IMR-90 (cell line): ENCODE results near the gene NOS1AP.

Experiments used
- FOS ChIP-seq: fragments of 150-350 bp; IDR thresholded peaks from 2 replicates; pipeline ENCODE4 v1.6.1; 2016; ENCODE audit warnings: low read depth, low read length
- POLR2A ChIP-seq: IDR thresholded peaks from 2 replicates; pipeline ENCODE4 v1.6.1; 2012; ENCODE audit warnings: mild to moderate bottlenecking, low read depth, low read length
- SMC3 ChIP-seq: fragments of 150-350 bp; IDR thresholded peaks from 2 replicates; pipeline ENCODE4 v1.6.1; 2016; ENCODE audit warnings: low read depth, mild to moderate bottlenecking, antibody characterized with exemption, low read length, moderate library complexity
- TF ChIP-seq, protein P1 (sequence below): conservative IDR thresholded peaks from 2 replicates; pipeline ENCODE4 v1.5.1; 2012; ENCODE audit warnings: mild to moderate bottlenecking, low read depth, low read length, improper control_type of control experiment
- TF ChIP-seq, protein P2 (sequence below): fragments of 150-350 bp; IDR thresholded peaks from 2 replicates; pipeline ENCODE4 v1.6.1; 2017; ENCODE audit warnings: mild to moderate bottlenecking, antibody characterized with exemption, low read length, low read depth

DNA sequence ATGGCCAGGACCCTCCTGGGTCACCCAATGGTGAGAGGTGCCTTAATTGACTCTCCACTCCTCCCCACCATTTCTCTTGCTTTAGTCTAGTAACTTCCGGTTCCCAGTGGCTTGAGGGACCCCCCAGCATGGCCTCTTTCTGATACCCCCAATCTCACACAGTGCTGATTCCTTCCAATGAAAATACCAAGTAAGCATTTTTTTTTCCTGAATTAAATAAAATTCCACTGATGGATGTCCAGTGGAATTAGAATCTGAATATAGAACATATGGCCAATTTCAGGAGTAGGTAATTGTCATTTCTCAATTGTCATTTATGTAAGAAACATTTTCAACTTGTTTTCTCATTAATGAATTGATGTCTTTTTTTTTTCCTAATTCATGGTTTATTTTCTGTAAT lies 9.5 kb downstream of the NOS1AP start:
- TF ChIP-seq, protein P1, sequence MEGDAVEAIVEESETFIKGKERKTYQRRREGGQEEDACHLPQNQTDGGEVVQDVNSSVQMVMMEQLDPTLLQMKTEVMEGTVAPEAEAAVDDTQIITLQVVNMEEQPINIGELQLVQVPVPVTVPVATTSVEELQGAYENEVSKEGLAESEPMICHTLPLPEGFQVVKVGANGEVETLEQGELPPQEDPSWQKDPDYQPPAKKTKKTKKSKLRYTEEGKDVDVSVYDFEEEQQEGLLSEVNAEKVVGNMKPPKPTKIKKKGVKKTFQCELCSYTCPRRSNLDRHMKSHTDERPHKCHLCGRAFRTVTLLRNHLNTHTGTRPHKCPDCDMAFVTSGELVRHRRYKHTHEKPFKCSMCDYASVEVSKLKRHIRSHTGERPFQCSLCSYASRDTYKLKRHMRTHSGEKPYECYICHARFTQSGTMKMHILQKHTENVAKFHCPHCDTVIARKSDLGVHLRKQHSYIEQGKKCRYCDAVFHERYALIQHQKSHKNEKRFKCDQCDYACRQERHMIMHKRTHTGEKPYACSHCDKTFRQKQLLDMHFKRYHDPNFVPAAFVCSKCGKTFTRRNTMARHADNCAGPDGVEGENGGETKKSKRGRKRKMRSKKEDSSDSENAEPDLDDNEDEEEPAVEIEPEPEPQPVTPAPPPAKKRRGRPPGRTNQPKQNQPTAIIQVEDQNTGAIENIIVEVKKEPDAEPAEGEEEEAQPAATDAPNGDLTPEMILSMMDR = no peak
- TF ChIP-seq, protein P2, sequence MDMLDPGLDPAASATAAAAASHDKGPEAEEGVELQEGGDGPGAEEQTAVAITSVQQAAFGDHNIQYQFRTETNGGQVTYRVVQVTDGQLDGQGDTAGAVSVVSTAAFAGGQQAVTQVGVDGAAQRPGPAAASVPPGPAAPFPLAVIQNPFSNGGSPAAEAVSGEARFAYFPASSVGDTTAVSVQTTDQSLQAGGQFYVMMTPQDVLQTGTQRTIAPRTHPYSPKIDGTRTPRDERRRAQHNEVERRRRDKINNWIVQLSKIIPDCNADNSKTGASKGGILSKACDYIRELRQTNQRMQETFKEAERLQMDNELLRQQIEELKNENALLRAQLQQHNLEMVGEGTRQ = no peak
- TF ChIP-seq POLR2A = no peak
- TF ChIP-seq SMC3 = no peak
- no peak for TF ChIP-seq FOS
